GM18526 (cell line): ENCODE measurements around the gene VPS37B.
A peak's percentile ranks its signal among the peaks of the same experiment; 100 is the strongest.

Experiments
- POLR2A ChIP-seq: IDR thresholded peaks from 3 replicates; pipeline ENCODE4 v1.6.1; 2011; ENCODE audit not compliant: insufficient read length; ENCODE audit errors: extremely low read depth

Gene VPS37B

DNA sequence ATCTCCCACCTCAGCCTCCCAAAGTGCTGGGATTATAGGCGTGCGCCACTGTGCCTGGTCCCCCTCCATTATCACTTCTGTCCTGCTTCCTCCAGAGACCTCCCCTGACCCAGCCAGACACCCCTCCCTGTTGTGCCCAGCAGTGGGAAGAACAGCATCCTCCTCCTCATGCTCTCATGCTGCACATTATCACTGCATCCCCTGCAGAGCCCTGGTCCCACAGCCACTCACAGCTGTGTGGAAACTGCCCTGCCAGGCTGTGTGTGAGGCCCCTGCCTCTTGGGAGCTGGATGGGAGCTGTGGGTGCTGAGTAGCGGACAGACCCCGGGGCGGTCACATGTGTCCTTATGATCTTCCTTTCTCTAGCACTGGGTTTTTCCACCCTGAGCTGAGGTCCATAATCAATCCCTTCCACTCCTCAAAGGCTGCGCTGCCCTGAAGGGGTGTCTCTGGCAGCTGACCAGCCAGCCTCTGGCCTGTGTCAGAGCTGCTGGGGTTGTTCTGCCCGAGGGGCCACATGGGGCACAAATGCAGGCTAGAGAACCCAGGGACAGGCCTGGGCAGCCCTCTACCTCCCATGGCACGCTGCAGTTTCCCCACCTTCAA, 51.5 kb downstream of the VPS37B start:
- no peak for TF ChIP-seq POLR2A

GRCh38 chr12:122843455-122843854, 52.5 kb downstream of the VPS37B start:
- no peak for TF ChIP-seq POLR2A

GRCh38 chr12:122842505-122843405, 53.2 kb downstream of the VPS37B start:
- no peak for TF ChIP-seq POLR2A

DNA sequence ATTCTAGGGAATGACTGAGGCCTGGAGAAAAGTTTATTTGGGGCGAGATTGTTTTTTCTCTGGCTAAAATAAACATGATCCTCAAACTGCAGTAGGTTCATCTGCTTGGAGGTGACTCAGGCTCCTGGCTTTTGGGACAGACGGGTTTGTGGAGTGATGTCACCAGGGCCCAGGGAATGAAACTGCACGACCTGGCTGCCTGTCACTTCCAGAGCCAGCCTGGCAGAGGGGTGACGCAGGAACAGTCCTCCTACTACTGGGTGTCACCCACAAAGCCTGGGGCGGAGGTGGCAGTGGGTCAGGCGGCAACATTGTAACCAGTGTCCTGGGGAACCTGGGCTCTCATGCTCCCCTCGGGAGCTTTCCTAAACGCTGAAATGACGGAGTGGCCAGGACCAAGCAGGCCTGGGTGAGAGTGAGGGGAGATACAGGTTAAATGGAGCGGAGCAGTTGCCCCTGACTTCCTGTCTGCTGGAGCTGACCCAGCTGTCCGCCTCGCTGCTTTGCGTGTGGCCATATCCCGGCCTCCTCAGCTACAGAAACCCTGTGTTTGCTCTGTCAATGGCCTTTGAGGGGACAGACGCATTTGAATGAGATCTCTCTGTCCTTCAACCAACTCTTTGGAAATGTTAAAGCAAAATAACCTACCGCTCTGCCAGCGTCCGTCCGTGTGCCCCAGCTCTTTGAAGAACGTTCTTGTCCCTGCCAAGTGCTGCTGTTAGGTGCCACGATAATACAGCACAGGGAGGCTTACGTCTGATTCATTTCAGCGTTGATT, 54.2 kb downstream of the VPS37B start:
- no peak for TF ChIP-seq POLR2A

DNA sequence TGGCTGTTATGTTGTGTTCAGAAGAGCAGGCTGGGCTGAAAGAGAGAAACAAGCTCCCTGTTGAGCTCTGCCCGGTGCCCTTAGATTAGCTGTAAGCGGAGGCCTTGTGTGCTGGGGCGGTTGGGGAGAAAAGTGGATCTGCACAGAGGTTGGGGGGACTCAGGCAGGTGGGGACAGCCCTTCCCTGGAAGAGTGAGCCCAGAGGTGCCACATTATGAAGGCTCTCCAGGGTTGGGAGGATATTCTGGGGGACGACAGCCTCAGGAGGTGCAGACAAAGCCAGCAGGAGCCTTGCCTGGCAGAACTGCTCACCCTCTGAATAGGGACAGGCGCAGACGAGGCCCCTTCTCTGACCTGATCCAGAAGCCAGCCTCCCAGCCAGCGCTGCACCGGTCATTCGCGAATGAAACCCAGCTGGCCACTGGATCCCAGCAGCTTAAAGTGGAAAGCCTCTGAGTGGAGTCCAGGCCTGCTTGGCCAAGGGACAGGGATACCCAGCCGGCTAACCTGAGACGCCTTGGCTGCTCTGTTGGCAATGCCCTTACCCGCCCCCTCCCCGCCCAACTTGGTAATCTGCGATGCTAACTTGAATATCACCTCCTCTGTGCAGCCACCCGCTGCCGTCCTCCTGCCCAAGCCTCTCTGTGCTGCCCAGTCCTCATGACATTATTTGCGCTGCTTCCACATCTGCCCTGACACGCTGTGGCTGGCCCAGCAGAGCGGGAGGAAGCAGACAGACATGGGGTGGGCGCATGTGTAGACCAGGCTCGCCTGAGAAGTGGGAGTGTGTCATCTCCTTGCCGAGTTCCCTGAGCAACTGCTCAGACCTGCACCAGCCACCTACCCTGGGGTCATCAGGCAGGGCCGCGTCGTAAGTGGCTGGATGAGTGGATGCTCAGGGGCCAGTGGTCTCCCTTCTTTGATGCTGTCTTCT, 55.1 kb downstream of the VPS37B start:
- no peak for TF ChIP-seq POLR2A

DNA sequence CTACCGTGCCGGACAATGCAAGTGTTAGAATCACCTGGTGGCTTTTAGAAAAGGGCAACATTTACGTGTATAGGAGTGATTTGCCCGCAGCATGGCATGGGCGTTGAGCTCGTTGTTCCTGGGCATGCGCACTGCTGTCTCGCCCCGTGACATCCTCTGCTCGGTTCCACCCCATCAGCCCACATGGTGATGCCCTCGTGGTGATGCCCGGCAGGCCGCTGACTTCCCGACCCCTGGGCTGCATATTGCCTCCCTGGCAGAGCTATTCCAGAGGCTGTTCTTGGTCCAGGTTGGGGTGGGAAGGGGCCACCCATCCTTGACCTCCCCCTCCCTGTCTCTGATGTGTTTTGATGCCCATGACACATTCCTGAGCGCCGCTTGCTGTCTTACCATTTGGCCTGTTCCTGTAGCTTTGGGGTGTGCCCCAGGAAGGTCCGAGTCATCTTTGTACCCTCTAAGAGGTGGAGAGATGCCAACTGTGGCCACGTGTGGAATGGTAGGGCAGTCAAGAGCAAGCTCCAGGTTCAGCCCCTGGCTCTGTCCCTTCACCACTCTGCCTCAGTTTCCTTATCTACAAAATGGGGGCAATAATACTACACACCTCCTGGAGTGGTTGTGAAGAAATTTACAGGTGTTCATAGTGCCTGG, 55.9 kb downstream of the VPS37B start:
- no peak for TF ChIP-seq POLR2A

DNA sequence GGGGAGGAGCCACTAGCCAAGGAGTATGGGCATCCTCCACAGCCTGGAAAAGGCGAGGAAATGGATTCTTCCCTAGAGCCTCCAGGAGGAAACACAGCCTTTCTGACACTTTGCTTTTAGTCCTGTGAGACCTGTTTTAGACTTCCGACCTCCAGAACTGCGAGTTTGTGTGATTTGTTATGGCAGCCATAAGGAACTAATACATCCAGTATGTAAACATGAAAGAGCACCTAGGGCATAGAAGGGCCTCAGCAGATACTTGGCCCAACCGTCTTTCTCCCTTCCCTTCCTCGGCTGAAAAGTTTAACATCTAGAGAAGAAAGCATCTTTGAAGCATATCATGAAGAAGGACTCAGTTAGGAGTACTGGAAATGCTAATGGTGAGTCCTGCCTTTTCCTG, 57.1 kb downstream of the VPS37B start:
- no peak for TF ChIP-seq POLR2A

- no peak for TF ChIP-seq POLR2A
Measured at GRCh38 chr12:122837306-122838265, 58.3 kb downstream of the VPS37B start.

GRCh38 chr12:122836027-122836921, 59.6 kb downstream of the VPS37B start:
- TF ChIP-seq POLR2A, result no peak

DNA sequence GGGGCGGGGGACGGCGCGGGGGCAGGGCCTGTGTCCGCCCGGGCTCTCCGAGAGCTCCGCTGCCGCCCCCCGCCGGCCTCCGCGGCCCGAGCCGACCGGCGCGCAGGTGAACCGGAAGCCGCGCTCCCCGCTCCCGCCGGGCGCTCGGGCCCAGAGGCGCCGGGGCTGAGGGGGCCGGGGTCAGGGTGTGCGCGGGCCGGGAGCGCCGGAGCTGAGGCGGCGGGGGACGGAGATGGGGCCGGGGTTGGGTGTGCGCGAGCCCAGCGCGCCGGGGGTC, 60.2 kb downstream of the VPS37B start:
- TF ChIP-seq POLR2A, result no peak

DNA sequence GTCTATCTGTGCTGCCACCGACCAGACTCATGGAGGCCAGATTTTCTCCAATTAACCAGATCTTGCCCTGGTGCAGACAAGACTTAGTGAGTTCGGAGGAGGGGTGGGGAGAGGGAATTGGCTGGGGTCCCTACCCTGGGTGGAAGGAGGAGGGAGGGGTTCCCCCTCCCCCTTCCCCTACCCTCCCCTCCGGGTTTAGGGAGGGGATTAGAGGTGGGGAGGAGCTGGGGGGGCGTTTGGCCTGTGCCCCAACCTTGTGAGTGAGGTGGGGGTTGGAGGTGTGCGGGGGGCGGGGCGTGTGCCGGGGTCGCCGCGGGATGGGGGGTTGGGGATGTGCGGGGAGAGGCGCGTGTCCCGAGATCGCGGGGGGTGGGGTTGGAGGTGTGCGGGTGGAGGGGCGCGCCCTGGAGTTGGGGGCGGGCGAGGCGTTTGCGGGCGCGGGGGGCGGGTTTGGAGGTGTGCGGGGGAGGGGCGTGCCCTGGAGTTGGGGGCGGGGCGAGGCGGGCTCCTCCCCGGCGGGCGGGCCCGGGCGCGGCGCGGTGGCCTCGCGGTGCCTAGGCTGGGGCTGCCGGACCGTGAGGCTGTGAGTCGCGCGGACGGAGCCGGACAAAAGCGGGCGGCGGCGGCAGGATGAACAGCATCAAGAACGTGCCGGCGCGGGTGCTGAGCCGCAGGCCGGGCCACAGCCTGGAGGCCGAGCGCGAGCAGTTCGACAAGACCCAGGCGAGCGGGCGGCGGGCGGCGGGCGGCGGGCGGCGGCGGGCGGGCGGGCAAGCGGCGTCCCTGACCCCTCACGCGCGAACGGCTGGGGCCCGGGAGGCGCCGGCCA, 60.8 kb downstream of the VPS37B start, which contains the start of gene HIP1R:
HIP1R (plus strand) TSS at position 537 of the 829 bp plus-strand sequence; CDS start at position 631, 94 bp downstream.
- peak; percentile 31 for TF ChIP-seq POLR2A
